ENCODE data around the gene CLEC5A.
"Not testable (repeated sequence)": the region's sequence is repeated elsewhere in the genome, so short reads cannot be mapped to it uniquely, and the experiment has no call there.

The CLEC5A gene

DNA sequence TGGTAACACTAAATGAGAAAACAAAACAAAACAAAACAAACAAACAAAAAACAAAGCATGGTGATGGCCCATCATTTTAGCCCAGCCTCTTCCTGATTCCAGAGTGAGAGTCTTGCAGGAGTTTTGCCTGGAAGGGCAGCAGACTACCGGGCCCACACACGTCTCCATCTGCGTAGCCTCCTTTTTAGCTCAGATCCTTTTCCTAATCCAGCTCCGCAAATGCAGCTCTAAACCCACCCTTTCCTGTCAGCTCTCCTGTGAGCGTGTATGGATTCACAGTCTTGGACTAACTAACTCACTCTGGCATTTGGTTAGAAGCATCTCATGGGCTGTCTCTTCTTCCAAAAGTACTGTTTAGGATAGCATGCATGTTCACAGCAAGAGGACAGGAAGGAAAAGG, 16.6 kb downstream of the CLEC5A start:
- no peaks in the 10 kb centered on the region for H3K4me1 Mint-ChIP-seq (ENCODE audit: low read depth in 2 of 2)
- peaks cover 2% of the 10 kb centered on the region for H3K36me3 Mint-ChIP-seq (ENCODE audit: insufficient read depth)
- no peak for DNase-seq
- H3K27me3 Mint-ChIP-seq: peaks cover 0 to 4% of the 10 kb centered on the region in 2 donors
- no peak for ATAC-seq (replicated peaks)
- no peak overlapping the region for H3K4me3 Mint-ChIP-seq
- H3K9me3 Mint-ChIP-seq: peaks cover 5 to 10% of the 10 kb centered on the region in 2 donors
- H3K27ac Mint-ChIP-seq: no peak overlapping the region

DNA sequence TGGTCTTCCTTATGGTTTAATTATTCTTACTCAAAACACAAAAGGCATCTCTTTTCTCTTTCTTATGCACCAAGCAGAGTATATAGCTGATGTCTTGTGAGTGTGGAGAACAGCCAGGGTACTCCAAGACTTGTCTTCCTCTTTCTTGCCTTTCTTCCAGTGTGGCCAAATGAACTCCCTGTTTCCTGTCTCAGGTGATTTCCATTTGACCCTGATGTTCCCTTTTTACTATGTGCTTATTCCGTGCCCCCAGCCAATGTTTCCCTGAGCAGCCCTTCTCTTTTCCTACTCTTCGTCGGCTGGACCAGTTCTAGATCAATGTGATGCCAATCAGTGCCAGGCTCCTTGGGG, 18.0 kb downstream of the CLEC5A start:
- Mint-ChIP-seq H3K36me3 (ENCODE audit: insufficient read depth) (peaks cover 2% of the 10 kb centered on the region), H3K9me3 (peaks cover 5 to 10% of the 10 kb centered on the region in 2 donors), H3K4me1 (ENCODE audit: low read depth in 2 of 2) (no peaks in the 10 kb centered on the region), H3K27ac (no peak overlapping the region), H3K4me3 (no peak overlapping the region), H3K27me3 (no peaks in the 10 kb centered on the region)
- ATAC-seq (replicated peaks): no peak
- no peak for DNase-seq

DNA sequence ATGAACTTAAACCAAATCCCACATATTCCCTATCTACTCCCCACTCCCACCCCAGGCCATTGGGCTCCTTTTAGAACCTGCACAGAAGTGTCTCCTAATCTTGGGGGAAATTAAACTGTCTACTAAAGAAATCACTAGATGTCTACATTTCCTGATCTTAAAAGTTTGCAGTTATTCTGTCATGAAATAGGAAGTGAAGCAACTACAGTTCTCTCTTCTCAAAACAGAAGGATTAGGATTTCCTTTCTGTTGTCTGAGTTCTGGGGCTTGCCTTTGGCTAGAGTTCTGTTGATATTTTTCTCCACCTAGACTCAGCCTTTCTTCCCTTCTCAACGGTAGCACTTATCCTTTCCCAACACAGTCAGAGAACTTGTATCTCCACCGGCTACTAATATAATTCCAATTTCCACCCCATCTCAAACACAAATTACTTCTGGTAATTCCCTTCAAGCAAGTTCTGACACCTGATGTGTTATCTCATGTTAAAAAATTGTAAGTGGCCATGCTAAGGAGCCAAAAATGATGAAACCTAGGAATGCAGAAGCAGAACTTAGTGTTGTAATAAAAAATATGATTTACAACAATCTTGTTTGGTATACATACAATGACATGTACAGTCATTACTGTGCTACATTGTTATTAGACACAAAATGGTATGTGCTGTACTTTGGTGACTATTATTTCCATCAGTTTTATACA, 18.5 kb downstream of the CLEC5A start:
- Mint-ChIP-seq H3K27me3 (no peaks in the 10 kb centered on the region), H3K36me3 (ENCODE audit: insufficient read depth) (peaks cover 2% of the 10 kb centered on the region), H3K27ac (no peak overlapping the region), H3K4me1 (ENCODE audit: low read depth in 2 of 2) (no peaks in the 10 kb centered on the region), H3K9me3 (peaks cover 5 to 10% of the 10 kb centered on the region in 2 donors), H3K4me3 (no peak overlapping the region)
- ATAC-seq (replicated peaks) (no peak), DNase-seq (no peak)

DNA sequence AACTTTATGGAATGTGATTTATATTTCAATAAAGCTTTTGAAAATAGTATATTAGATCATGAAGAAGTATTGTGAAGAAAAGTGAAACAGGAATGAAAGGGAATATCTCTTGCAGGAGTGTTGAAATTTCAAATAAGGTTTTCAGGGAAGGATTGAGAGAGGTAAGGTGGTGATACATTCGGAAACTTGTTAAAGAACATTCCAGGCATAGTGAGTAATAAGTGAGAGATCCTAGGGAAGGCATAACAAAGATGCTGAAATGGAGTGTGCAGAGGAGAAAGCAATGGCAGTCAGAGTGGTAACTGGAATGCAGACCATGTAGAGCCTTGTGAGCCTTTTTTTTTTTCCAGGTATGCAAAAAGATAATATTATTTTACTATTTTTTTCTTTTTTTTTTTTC, 26.5 kb downstream of the CLEC5A start:
- Mint-ChIP-seq H3K4me3 (no peak overlapping the region), H3K4me1 (ENCODE audit: low read depth in 2 of 2) (no peaks in the 10 kb centered on the region), H3K9me3 (peaks cover 0 to 9% of the 10 kb centered on the region in 2 donors), H3K27ac (no peak overlapping the region), H3K27me3 (no peaks in the 10 kb centered on the region), H3K36me3 (ENCODE audit: insufficient read depth) (no peaks in the 10 kb centered on the region)
- no peak for DNase-seq
- ATAC-seq (replicated peaks): no peak

DNA sequence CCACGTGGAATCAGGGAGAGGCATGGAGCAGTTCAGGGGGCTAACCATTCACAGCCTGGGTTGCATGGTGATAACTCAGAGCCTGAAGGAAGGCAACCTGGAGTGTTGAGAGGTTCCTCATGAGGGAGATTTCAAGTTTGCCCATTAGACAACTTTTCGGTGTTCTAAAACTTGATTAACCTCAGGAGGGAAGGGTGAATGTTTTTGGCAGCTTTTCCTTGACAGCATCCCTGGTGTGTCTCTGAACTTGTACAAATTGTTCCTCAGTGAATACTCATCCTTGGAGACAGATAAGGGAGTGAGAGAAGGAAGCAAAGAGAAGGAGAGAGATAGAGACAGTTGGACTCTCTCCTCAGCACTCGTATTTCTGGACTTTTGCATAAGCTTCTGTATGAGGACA, 30.7 kb downstream of the CLEC5A start, which contains the start of gene OR9A4:
OR9A4 (plus strand) TSS at position 301 of the 400 bp plus-strand sequence. CDS start 2,477 bp downstream, outside the sequence.
- DNase-seq: no peak
- Mint-ChIP-seq H3K4me1 (ENCODE audit: low read depth in 2 of 2) (no peaks in the 10 kb centered on the region), H3K27me3 (no peaks in the 10 kb centered on the region), H3K36me3 (ENCODE audit: insufficient read depth) (no peaks in the 10 kb centered on the region), H3K27ac (no peak within 1 kb of the TSS), H3K9me3 (peaks cover 0 to 9% of the 10 kb centered on the region in 2 donors), H3K4me3 (no peak within 1 kb of the TSS)
- no peak for ATAC-seq (replicated peaks)

DNA sequence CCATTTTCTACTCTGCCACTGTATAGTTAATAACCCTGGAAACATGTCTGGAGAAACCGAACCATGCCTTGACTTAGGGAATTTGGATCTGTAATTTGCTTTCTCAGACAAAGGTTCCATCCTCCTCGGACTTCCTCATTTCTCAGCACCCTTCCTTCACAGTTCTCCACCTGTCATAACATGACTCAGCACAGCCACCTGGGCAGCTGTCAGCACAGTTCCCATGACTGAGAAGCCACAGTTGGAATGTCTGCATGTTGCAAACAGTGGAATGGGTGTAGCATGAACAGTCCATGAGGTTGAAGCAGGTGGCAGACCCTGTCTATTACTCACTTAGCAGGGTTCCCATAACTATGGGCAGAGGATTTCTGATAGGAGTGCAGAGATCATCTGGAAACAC, 31.2 kb downstream of the CLEC5A start:
- Mint-ChIP-seq H3K27ac (no peak overlapping the region), H3K36me3 (ENCODE audit: insufficient read depth) (no peaks in the 10 kb centered on the region), H3K27me3 (no peaks in the 10 kb centered on the region), H3K9me3 (peaks cover 0 to 9% of the 10 kb centered on the region in 2 donors), H3K4me3 (no peak overlapping the region), H3K4me1 (ENCODE audit: low read depth in 2 of 2) (no peaks in the 10 kb centered on the region)
- DNase-seq (no peak), ATAC-seq (replicated peaks) (no peak)

DNA sequence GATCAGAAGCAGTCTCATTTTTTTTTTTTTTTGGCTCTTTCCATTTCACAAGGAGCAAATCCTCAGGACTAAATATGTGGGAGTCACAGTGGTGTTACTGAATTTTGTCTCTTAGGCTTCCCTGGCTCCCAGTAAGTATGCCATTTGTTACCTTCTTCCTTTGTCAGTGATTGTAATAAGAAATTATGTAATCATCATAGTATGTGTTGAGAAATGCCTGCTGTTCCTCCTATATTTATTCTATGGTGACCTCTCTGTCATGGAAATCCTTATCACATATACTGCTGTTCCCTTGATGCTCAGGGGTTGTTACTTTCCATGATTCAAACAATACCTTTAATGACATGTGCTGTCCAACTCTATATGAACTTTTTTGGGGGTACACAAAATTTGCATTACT, 35.4 kb downstream of the CLEC5A start:
- no peak for DNase-seq
- Mint-ChIP-seq H3K9me3 (no peaks in the 10 kb centered on the region), H3K27me3 (peaks cover 7 to 9% of the 10 kb centered on the region in 2 donors), H3K27ac (no peak overlapping the region), H3K4me1 (ENCODE audit: low read depth in 2 of 2) (no peaks in the 10 kb centered on the region), H3K36me3 (ENCODE audit: insufficient read depth) (no peaks in the 10 kb centered on the region), H3K4me3 (no peak overlapping the region)
- no peak for ATAC-seq (replicated peaks)

DNA sequence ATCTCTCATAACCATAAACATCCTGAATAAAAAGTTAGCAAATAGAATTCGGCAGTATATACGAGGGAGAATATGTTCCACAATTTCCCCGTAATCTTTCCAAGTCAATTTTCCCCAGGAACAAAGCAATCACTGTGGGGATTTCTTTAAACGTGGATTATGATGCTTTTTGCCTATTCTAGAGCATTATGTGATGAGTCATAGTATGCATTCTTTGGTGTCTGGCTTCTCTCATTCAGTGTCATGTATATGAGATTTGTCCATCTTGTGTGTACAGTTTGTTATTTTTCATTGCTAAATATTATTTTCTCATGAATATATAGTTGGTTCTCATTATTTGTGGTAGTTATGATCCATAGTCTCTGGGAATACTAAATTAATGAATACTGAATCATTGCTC, 40.5 kb downstream of the CLEC5A start:
- ATAC-seq (replicated peaks) (no peak), DNase-seq (no peak)
- Mint-ChIP-seq H3K9me3 (no peaks in the 10 kb centered on the region), H3K4me1 (ENCODE audit: low read depth in 2 of 2) (no peaks in the 10 kb centered on the region), H3K27me3 (peaks cover 7 to 9% of the 10 kb centered on the region in 2 donors), H3K4me3 (no peak overlapping the region), H3K27ac (no peak overlapping the region), H3K36me3 (ENCODE audit: insufficient read depth) (no peaks in the 10 kb centered on the region)

DNA sequence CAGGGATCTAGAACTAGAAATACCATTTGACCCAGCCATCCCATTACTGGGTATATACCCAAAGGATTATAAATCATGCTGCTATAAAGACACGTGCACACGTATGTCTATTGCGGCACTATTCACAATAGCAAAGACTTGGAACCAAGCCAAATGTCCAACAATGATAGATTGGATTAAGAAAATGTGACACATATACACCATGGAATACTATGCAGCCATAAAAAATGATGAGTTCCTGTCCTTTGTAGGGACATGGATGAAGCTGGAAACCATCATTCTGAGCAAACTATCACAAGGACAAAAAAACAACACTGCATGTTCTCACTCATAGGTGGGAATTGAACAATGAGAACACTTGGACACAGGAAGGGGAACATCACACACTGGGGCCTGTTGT, 47.4 kb downstream of the CLEC5A start:
- H3K27ac Mint-ChIP-seq; ATAC-seq (replicated peaks); H3K27me3 Mint-ChIP-seq; DNase-seq; H3K4me3 Mint-ChIP-seq; H3K9me3 Mint-ChIP-seq; H3K36me3 Mint-ChIP-seq (ENCODE audit: insufficient read depth); H3K4me1 Mint-ChIP-seq (ENCODE audit: low read depth in 2 of 2): not testable (repeated sequence)

DNA sequence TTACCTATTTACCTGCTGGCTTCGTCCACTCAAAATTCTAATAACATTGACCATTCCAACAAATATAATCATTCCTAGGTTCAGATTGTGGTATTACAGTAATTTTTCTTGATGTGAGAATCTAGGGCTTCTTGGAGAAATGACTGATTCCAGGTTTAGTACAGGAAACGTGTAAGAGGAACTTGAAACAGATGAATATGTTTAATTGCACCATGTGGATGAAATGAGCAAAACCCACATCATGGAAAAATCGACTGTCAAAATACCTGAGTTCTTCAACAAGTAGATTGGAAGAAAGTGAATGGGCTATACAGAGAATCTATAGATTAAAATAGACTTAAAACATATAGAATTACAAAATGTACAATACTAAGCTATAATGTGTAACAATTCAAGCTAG, 55.4 kb downstream of the CLEC5A start:
- DNase-seq (no peak), ATAC-seq (replicated peaks) (no peak)
- no peaks in the 10 kb centered on the region for H3K4me1 Mint-ChIP-seq (ENCODE audit: low read depth in 2 of 2)
- no peaks in the 10 kb centered on the region for H3K36me3 Mint-ChIP-seq (ENCODE audit: insufficient read depth)
- H3K4me3 Mint-ChIP-seq: no peak overlapping the region
- H3K27me3 Mint-ChIP-seq: peaks cover 0 to 11% of the 10 kb centered on the region in 2 donors
- H3K9me3 Mint-ChIP-seq: peaks cover 0 to 3% of the 10 kb centered on the region in 2 donors
- H3K27ac Mint-ChIP-seq: no peak overlapping the region

DNA sequence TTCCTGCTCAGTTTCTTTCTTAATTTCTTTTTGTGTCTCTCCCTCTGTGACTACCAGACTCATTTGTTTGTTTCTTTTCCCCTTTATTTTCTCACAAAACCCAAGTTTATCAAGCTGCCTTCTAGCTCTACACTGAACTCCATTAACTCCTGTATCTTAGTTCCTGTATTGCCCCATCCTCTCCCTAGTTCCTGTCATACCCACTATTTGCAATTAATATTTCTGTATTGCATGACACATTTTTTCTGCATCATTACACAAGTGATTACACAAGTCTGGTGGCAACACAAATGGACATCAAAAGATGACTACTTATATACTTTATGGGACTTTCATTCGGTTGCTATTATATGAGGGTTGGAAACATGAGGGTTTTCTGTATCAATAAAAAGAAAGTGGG, 57.5 kb downstream of the CLEC5A start:
- ATAC-seq (replicated peaks): no peak
- no peak overlapping the region for H3K27ac Mint-ChIP-seq
- H3K4me3 Mint-ChIP-seq: no peak overlapping the region
- H3K36me3 Mint-ChIP-seq (ENCODE audit: insufficient read depth): no peaks in the 10 kb centered on the region
- H3K4me1 Mint-ChIP-seq (ENCODE audit: low read depth in 2 of 2): no peaks in the 10 kb centered on the region
- H3K27me3 Mint-ChIP-seq: peaks cover 0 to 11% of the 10 kb centered on the region in 2 donors
- peaks cover 3 to 5% of the 10 kb centered on the region in 2 donors for H3K9me3 Mint-ChIP-seq
- DNase-seq: no peak

DNA sequence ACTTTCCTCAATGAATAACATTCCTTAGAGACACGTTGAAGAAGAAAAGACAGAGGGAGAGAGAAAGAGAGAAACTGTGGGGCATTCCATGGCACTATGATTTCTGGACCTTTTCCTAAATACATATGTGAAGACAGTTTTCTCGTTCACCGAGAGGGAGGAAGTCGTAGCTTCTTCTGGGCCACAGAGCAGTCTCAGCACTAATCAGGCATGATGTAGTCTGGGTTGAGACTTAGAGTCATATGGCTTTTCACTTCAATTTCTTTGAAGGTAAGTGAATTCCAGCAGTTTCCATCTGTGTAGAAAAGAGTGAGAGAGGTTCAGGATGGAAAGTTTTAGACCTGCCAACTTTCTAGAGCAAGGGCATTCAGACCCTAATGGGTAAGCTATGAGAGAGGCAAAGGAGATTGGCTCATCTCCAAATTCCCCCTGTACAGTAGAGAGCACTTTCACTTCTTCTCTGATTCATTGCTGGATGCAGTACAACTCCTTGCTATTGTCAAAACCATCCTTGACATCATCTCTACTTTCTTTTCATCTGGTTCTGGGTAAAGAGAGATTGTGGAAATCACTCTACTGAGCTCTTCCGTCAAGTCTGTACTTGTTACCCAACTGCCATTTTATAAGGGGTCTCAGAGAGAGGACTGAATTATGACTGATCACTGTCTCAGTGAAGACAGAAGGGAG, 62.1 kb downstream of the CLEC5A start:
- ATAC-seq (replicated peaks): no peak
- Mint-ChIP-seq H3K27me3 (peaks cover 0 to 11% of the 10 kb centered on the region in 2 donors), H3K36me3 (ENCODE audit: insufficient read depth) (no peaks in the 10 kb centered on the region), H3K4me1 (ENCODE audit: low read depth in 2 of 2) (no peaks in the 10 kb centered on the region), H3K9me3 (peaks cover 3 to 6% of the 10 kb centered on the region in 2 donors), H3K27ac (no peak overlapping the region), H3K4me3 (no peak overlapping the region)
- no peak for DNase-seq

DNA sequence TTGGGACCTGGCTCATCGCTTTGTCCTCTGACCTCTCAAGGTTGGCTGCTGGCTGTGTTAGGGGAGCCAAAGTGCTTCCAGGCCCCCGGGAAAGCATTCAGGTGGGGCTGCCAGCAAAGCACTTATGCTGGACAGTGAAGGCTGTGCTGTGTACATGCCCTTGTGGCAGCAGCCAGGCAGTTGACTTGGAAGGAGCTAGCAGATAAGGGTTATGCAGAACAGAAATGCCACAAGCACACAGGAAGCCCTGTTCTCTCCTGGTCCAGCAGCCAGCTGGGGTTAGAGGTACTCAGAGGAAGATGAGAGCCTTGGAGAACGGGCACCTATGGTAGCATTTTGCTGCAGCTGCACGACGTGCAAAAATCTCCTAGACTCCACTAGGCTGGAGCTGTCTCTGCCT, 65.8 kb downstream of the CLEC5A start:
- DNase-seq (no peak), ATAC-seq (replicated peaks) (no peak)
- peaks cover 0 to 13% of the 10 kb centered on the region in 2 donors for H3K9me3 Mint-ChIP-seq
- no peaks in the 10 kb centered on the region for H3K27me3 Mint-ChIP-seq
- no peaks in the 10 kb centered on the region for H3K4me1 Mint-ChIP-seq (ENCODE audit: low read depth in 2 of 2)
- no peaks in the 10 kb centered on the region for H3K36me3 Mint-ChIP-seq (ENCODE audit: insufficient read depth)
- no peak overlapping the region for H3K4me3 Mint-ChIP-seq
- H3K27ac Mint-ChIP-seq: no peak overlapping the region

DNA sequence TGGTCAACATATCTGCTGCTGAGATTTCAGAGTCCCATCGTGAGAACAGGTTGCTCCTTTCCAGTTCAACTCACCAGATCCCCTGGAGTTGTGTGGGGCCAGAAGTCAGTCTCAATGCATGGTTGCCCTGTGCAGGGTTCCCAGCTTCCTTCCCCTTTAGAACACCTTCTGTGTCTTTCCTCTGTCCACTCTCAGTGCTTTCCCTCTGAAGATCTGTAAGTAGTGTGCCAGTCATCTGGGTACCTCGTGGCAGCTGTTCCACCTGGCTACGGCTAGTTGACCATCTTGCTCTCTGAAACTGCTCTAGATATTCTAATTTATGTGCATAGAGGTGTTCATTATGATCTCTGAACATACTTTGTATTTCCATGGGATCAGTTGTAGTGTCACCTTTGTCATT, 69.4 kb downstream of the CLEC5A start:
- no peaks in the 10 kb centered on the region for H3K4me1 Mint-ChIP-seq (ENCODE audit: low read depth in 2 of 2)

More for the DNA sequence above, 69.4 kb downstream of the CLEC5A start:
- H3K27ac Mint-ChIP-seq: no peak overlapping the region
- no peak for ATAC-seq (replicated peaks)
- no peak for DNase-seq
- H3K9me3 Mint-ChIP-seq: peaks cover 0 to 6% of the 10 kb centered on the region in 2 donors
- no peaks in the 10 kb centered on the region for H3K27me3 Mint-ChIP-seq
- H3K36me3 Mint-ChIP-seq (ENCODE audit: insufficient read depth): no peaks in the 10 kb centered on the region
- H3K4me3 Mint-ChIP-seq: no peak overlapping the region

Data from effector memory CD8-positive, alpha-beta T cell (primary cell).